ENCODE measurements around the gene P4HA2. TPM values are rescaled to one million over a fixed set of nuclear protein-coding genes. Genes with fewer than 3 reads are reported as not detected.

P4HA2 gene
- polyA plus RNA-seq, 1 of the 3 experiments (the other 2 are of a cell fraction), result 67.2 TPM

- 77% methylated on average over 9 of the region's 9 CpGs for WGBS (ENCODE audit: low lambda C conversion rate)
- Histone ChIP-seq H3K9me3 (no peaks in the 10 kb centered on the region), H3F3A (replicated peaks; ENCODE audit: insufficient read depth) (no peaks in the 10 kb centered on the region), H3K4me3 (ENCODE audit: low read depth in 2 of 2, low read length in 1 of 2) (no peak overlapping the region), H3K4me2 (no peak overlapping the region), H3K27ac (ENCODE audit: low read depth in 2 of 2, low read length in 1 of 2) (no peak overlapping the region), H3K9ac (no peak overlapping the region), H2AFZ (ENCODE audit: low read depth) (no peak overlapping the region), H3K36me3 (replicated peaks in 1 of 2; ENCODE audit: control insufficient read depth in 1 of 2, insufficient read depth in 2 of 2, low read length in 1 of 2) (peaks cover 27 to 39% of the 10 kb centered on the region in 2 experiments), H3K27me3 (ENCODE audit: insufficient read depth) (no peaks in the 10 kb centered on the region), H4K20me1 (ENCODE audit: insufficient read depth) (no peaks in the 10 kb centered on the region), H3K4me1 (ENCODE audit: control insufficient read depth in 1 of 2, insufficient read depth in 2 of 2, low read depth in 1 of 2, low read length in 1 of 2) (peaks cover 0 to 9% of the 10 kb centered on the region in 2 experiments; a peak in 1 of 4 replicates), H3K9me2 (no peaks in the 10 kb centered on the region), H3K79me2 (ENCODE audit: insufficient read depth) (no peaks in the 10 kb centered on the region)
- POLR2A ChIA-PET, result interaction anchor here (0.5 to 1.1 kb wide), 2 partner anchors 15 to 569 kb away, joined by 3 read pairs; no protein-coding TSS in a partner anchor
- CTCF ChIA-PET, result interaction anchor here (0.6 to 2.4 kb wide), 2 partner anchors 19 to 68 kb away, joined by 3 to 8 read pairs; no protein-coding TSS in a partner anchor
- TF ChIP-seq NFIC (IDR thresholded peaks at IDR 0.05; ENCODE audit: borderline replicate concordance) (no peak), JUND (IDR thresholded peaks at IDR 0.05) (no peak), GABPA (IDR thresholded peaks at IDR 0.05; ENCODE audit: low read depth) (no peak), FOXJ3 (CRISPR knock-in tag; IDR thresholded peaks at IDR 0.05) (no peak)
- no peak for DNase-seq
These were observed 18.5 kb downstream of the P4HA2 start for GRCh38 chr5:132209131-132209530.

- no peak overlapping the region for H3K9ac ChIP-seq
- no peaks in the 10 kb centered on the region for H3K9me2 ChIP-seq
- POLR2A ChIA-PET, result no interaction called here
- H3K4me2 ChIP-seq, result no peak overlapping the region
- no peaks in the 10 kb centered on the region for H3K9me3 ChIP-seq
- no peak overlapping the region for H3K4me3 ChIP-seq (ENCODE audit: low read depth in 2 of 2, low read length in 1 of 2)
- H3F3A ChIP-seq (replicated peaks; ENCODE audit: insufficient read depth), result no peaks in the 10 kb centered on the region
- H3K79me2 ChIP-seq (ENCODE audit: insufficient read depth), result no peaks in the 10 kb centered on the region
- peaks cover 0 to 9% of the 10 kb centered on the region in 2 experiments; a peak in 1 of 4 replicates for H3K4me1 ChIP-seq (ENCODE audit: control insufficient read depth in 1 of 2, insufficient read depth in 2 of 2, low read depth in 1 of 2, low read length in 1 of 2)
- CTCF ChIA-PET, result interaction anchor here (1.2 to 2.0 kb wide), 2 partner anchors 15 to 30 kb away, joined by 3 to 8 read pairs; no protein-coding TSS in a partner anchor
- H4K20me1 ChIP-seq (ENCODE audit: insufficient read depth), result no peaks in the 10 kb centered on the region
- no peak for DNase-seq
- WGBS (ENCODE audit: low lambda C conversion rate), result 95% methylated on average over 3 of the region's 5 CpGs
- no peak overlapping the region for H3K27ac ChIP-seq (ENCODE audit: low read depth in 2 of 2, low read length in 1 of 2)
- no peaks in the 10 kb centered on the region for H3K27me3 ChIP-seq (ENCODE audit: insufficient read depth)
- no peak for TF ChIP-seq NFIC (IDR thresholded peaks at IDR 0.05; ENCODE audit: borderline replicate concordance)
- no peak for TF ChIP-seq RAD21 (IDR thresholded peaks at IDR 0.05; ENCODE audit: low read length)
- no peak for TF ChIP-seq YY1 (IDR thresholded peaks at IDR 0.05; ENCODE audit: low read depth)
- TF ChIP-seq SIN3A (IDR thresholded peaks at IDR 0.05; ENCODE audit: borderline replicate concordance, low read depth, low read length), result no peak
- no peak for TF ChIP-seq FOXM1 (IDR thresholded peaks at IDR 0.05; ENCODE audit: low read depth)
- no peak for TF ChIP-seq ELF1 (IDR thresholded peaks at IDR 0.05)
- TF ChIP-seq REST (IDR thresholded peaks at IDR 0.05; ENCODE audit: low read depth, low read length), result no peak
- no peak for TF ChIP-seq SMC3 (IDR thresholded peaks at IDR 0.05; ENCODE audit: low read depth, low read length)
- no peak for TF ChIP-seq RXRA (IDR thresholded peaks at IDR 0.05; ENCODE audit: borderline replicate concordance, low read depth)
- peaks cover 22 to 41% of the 10 kb centered on the region in 2 experiments for H3K36me3 ChIP-seq (replicated peaks in 1 of 2; ENCODE audit: control insufficient read depth in 1 of 2, insufficient read depth in 2 of 2, low read length in 1 of 2)
- H2AFZ ChIP-seq (ENCODE audit: low read depth), result no peak overlapping the region
These were observed 19.9 kb downstream of the P4HA2 start for GRCh38 chr5:132207778-132208177.

Data from SK-N-SH (cell line).